B cell (primary cell): ENCODE data around the gene CHRNA5. TPM values are rescaled to one million over a fixed set of nuclear protein-coding genes. Genes with fewer than 3 reads are reported as not detected.

Experiments
- ATAC-seq: fragments of 200-7000 bp; cut with Tn5 transposase; one replicate; pipeline ENCODE4 v1.10.0; 2021; ENCODE audit warnings: low read depth, mild to moderate bottlenecking, moderate number of reproducible peaks, moderate library complexity
- CTCF ChIA-PET: fragments of 350-600 bp; sonication (Branson Sonifier 250); formaldehyde crosslinking; loops from one replicate; lab custom pipeline; 2021; ENCODE audit warnings: antibody characterized with exemption, inconsistent platforms; lab: Charles Lee
- POLR2A ChIA-PET: fragments of 350-600 bp; sonication (Branson Sonifier 250); formaldehyde crosslinking; loops from one replicate; lab custom pipeline; 2021; ENCODE audit warnings: antibody characterized with exemption; lab: Charles Lee
- DNase-seq: peaks from one replicate; pipeline ENCODE4 v3.0.0; 2013
- H2AFZ ChIP-seq: 2 replicates; pipeline ENCODE4 v1.6.1; 2012; ENCODE audit warnings: mild to moderate bottlenecking, low read depth, low read length; ENCODE audit not compliant: insufficient read depth, poor library complexity, severe bottlenecking
- H3K27ac ChIP-seq, 2 donors: 1 replicate in 1 of 2; 2 replicates in 1 of 2; pipeline ENCODE4 v1.5.1; 2012 to 2013; ENCODE audit warnings: low read length in 2 of 2, mild to moderate bottlenecking in 2 of 2, moderate library complexity in 1 of 2
- H3K27me3 ChIP-seq, 4 experiments: fragments of 200-600 bp in 1 of 4; sonication (generic) in 1 of 4; replicated peaks in 1 of 4; 1 replicate in 2 of 4; 2 replicates in 2 of 4; pipeline versions ENCODE4 v1.6.1 to v1.7.0; 2013 to 2016; ENCODE audit warnings: low read length in 3 of 4, mild to moderate bottlenecking in 2 of 4, mixed read lengths in 1 of 4, moderate library complexity in 1 of 4; ENCODE audit not compliant: insufficient read depth in 4 of 4, control insufficient read depth in 3 of 4; ENCODE audit errors: control extremely low read depth in 1 of 4
- H3K36me3 ChIP-seq, 2 experiments: replicated peaks in 1 of 2; 1 replicate in 1 of 2; 2 replicates in 1 of 2; pipeline versions ENCODE4 v1.6.1 to v1.7.1; 2013; ENCODE audit warnings: low read length in 1 of 2; ENCODE audit not compliant: insufficient read depth in 2 of 2, control insufficient read depth in 1 of 2; ENCODE audit errors: control extremely low read depth in 1 of 2, extremely low read depth in 1 of 2
- H3K4me1 ChIP-seq, 2 donors: fragments of 200-600 bp in 1 of 2; sonication (generic) in 1 of 2; 1 replicate in 1 of 2; 2 replicates in 1 of 2; pipeline versions ENCODE4 v1.5.1 to v1.6.1; 2013 to 2017; ENCODE audit warnings: low read length in 2 of 2; ENCODE audit not compliant: control insufficient read depth in 2 of 2, insufficient read depth in 2 of 2
- H3K4me2 ChIP-seq: replicated peaks from 2 replicates; pipeline ENCODE3; 2012; ENCODE audit warnings: mild to moderate bottlenecking, low read depth, low read length; ENCODE audit not compliant: poor library complexity, severe bottlenecking
- H3K4me3 ChIP-seq, 5 experiments: fragments of 200-600 bp in 1 of 5; sonication (generic) in 1 of 5; 1 replicate in 3 of 5; 2 replicates in 2 of 5; pipeline versions ENCODE4 v1.5.1 to v1.7.0; 2011 to 2016; ENCODE audit warnings: low read length in 4 of 5, mild to moderate bottlenecking in 4 of 5, low read depth in 2 of 5, control low read depth in 1 of 5, moderate library complexity in 1 of 5; ENCODE audit not compliant: insufficient read depth in 1 of 5; ENCODE audit errors: control extremely low read depth in 1 of 5, extremely low read depth in 1 of 5
- H3K79me2 ChIP-seq: fragments of 200-600 bp; sonication (generic); one replicate; pipeline ENCODE4 v1.6.0; 2016; ENCODE audit warnings: low read length; ENCODE audit not compliant: control insufficient read depth, insufficient read depth
- H3K9ac ChIP-seq: fragments of 200-600 bp; sonication (generic); 2 replicates; pipeline ENCODE4 v1.6.1; 2017; ENCODE audit warnings: mild to moderate bottlenecking, low read length, moderate library complexity
- H3K9me3 ChIP-seq, 3 donors: one replicate each; pipeline versions ENCODE4 v1.6.1 to v1.7.1; 2013; ENCODE audit warnings: low read length in 2 of 3; ENCODE audit not compliant: control insufficient read depth in 2 of 3, insufficient read depth in 1 of 3; ENCODE audit errors: control extremely low read depth in 1 of 3
- H4K20me1 ChIP-seq: 2 replicates; pipeline ENCODE4 v1.6.0; 2012; ENCODE audit warnings: mild to moderate bottlenecking, low read length; ENCODE audit not compliant: insufficient read depth, control insufficient read depth, poor library complexity, severe bottlenecking
- H3K27ac Mint-ChIP-seq: one replicate; pipeline ENCODE4 v1.8.0; 2021; ENCODE audit warnings: mixed read lengths
- H3K27me3 Mint-ChIP-seq: one replicate; pipeline ENCODE4 v1.8.0; 2021; ENCODE audit warnings: mixed read lengths
- H3K4me1 Mint-ChIP-seq: one replicate; pipeline ENCODE4 v1.8.0; 2021; ENCODE audit warnings: mixed read lengths
- H3K4me3 Mint-ChIP-seq: one replicate; pipeline ENCODE4 v1.8.0; 2021; ENCODE audit warnings: mixed read lengths
- H3K9me3 Mint-ChIP-seq: one replicate; pipeline ENCODE4 v1.8.0; 2022; ENCODE audit warnings: mixed read lengths; ENCODE audit not compliant: insufficient read depth
- CTCF ChIP-seq: fragments of 200-600 bp; IDR thresholded peaks from one replicate; pipeline ENCODE4 v1.8.0; 2022; ENCODE audit warnings: antibody characterized with exemption, mild to moderate bottlenecking
- EZH2 ChIP-seq: IDR thresholded peaks from 2 replicates; pipeline ENCODE4 v1.6.1; 2012; ENCODE audit warnings: borderline replicate concordance, low read depth, mild to moderate bottlenecking, moderate library complexity, low read length; ENCODE audit not compliant: insufficient read depth, poor library complexity, severe bottlenecking
- WGBS: methylation state at CpG from one replicate; pipeline ENCODE4 v1.1.5; 2013; ENCODE audit warnings: missing lambda C conversion rate; ENCODE audit not compliant: insufficient coverage; 5-methylcytosine and 5-hydroxymethylcytosine counted together
- intact Hi-C: fragments of 100-400 bp; cut with micrococcal nuclease; formaldehyde crosslinking; loops from one replicate; pipeline ENCODE4 v1.10.0; 2022
- polyA plus RNA-seq: library from polyadenylated mRNA; depleted of rRNA; stranded (reverse); fragments of >200 nt; gene quantifications from 2 replicates; pipeline ENCODE4 v1.2.3, GENCODE V29; 2012
- total RNA-seq, 2 donors: library from RNA; stranded (reverse); fragments of 120-200 nt in 1 of 2; gene quantifications; 1 replicate in 1 of 2; 2 replicates in 1 of 2; pipeline versions ENCODE4 v1.2.3 to v1.2.4, GENCODE V29; 2013 to 2022

CHRNA5 gene
- total and polyA plus RNA-seq, 2 donors (not counting 1 experiment from before 2014, with no cell fraction given) = 0.09 to 1.2 TPM

DNA sequence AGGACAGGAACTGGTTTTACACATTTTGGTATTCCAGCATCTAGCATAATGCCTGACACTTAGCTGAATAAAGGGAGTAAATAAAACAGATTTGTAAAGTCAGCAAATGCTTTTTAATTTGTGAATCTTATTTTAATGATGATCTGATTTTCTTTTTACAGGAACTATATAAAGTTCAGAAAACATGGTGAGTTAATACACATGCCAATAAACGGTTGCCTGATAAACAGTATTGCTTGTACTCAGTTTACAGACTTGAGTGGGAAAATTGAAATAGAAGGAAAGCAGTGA lies 23.6 kb upstream of the CHRNA5 start:
- H3K27ac ChIP-seq = peak overlapping the region; percentile 83 to 88
- H3K36me3 ChIP-seq = peaks cover 14 to 42% of the 10 kb centered on the region in 2 experiments
- H3K4me3 ChIP-seq = peak overlapping the region; percentile 89 to 99 (median 97)
- peak overlapping the region; percentile 94 for H3K4me2 ChIP-seq
- DNase-seq = no peak
- TF ChIP-seq CTCF = no peak
- no peak for TF ChIP-seq EZH2
- no peak for ATAC-seq
- ChIA-PET POLR2A (interaction anchor here (1.3 to 2.5 kb wide), 2 partner anchors 24 to 332 kb away, joined by 3 to 17 read pairs; partner anchors contain the start of gene CHRNA5), CTCF (interaction anchor here (1.0 kb wide), 1 partner anchor 24 kb away, joined by 4 read pairs; the partner anchor contains the start of gene CHRNA5)
- H3K27me3 ChIP-seq = no peaks in the 10 kb centered on the region
- H3K4me3 Mint-ChIP-seq = peak overlapping the region; percentile 98
- intact Hi-C loops = no loop called here
- H3K9ac ChIP-seq = peak overlapping the region; percentile 97
- H2AFZ ChIP-seq = peak overlapping the region; percentile 79
- no peaks in the 10 kb centered on the region for H3K27me3 Mint-ChIP-seq
- peaks cover 12 to 23% of the 10 kb centered on the region in 2 donors for H3K4me1 ChIP-seq
- H3K4me1 Mint-ChIP-seq = peaks cover 27% of the 10 kb centered on the region
- H3K9me3 ChIP-seq = no peaks in the 10 kb centered on the region
- H3K27ac Mint-ChIP-seq = peak overlapping the region; percentile 100
- no peaks in the 10 kb centered on the region for H3K9me3 Mint-ChIP-seq
- peaks cover 24% of the 10 kb centered on the region for H3K79me2 ChIP-seq
- no CpG with 5 or more reads among the region's 1 CpG for WGBS
- H4K20me1 ChIP-seq = peaks cover 5% of the 10 kb centered on the region

DNA sequence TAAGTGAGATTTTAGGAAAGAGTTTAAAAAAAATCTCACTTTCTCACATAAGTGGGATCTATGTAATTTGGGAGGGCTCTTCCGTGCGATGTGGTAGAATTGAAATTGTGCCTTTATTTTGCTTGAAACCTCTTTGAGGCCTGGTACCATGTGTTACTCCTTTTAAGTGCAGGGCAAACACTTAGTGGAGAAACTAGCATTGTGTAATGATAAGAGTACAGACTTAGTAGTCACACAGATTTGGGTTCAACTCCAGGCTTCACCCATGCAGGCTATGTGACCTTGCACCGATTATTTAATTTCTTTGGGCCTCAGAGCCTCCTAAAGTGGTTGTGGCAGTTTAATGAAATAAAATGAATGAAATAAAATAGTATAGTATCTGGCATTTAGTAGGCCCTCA lies 22.7 kb upstream of the CHRNA5 start:
- intact Hi-C loops = no loop called here

More for the DNA sequence above, 22.7 kb upstream of the CHRNA5 start:
- Histone ChIP-seq H3K4me1 (peaks cover 12 to 23% of the 10 kb centered on the region in 2 donors), H3K9me3 (no peaks in the 10 kb centered on the region), H3K36me3 (peaks cover 18 to 51% of the 10 kb centered on the region in 2 experiments), H3K27me3 (no peaks in the 10 kb centered on the region), H3K4me2 (no peak overlapping the region), H3K27ac (no peak overlapping the region), H2AFZ (no peak overlapping the region), H3K9ac (no peak overlapping the region), H4K20me1 (peaks cover 5% of the 10 kb centered on the region), H3K79me2 (peaks cover 24% of the 10 kb centered on the region), H3K4me3 (no peak overlapping the region)
- no peak for ATAC-seq
- Mint-ChIP-seq H3K9me3 (no peaks in the 10 kb centered on the region), H3K4me1 (peaks cover 27% of the 10 kb centered on the region), H3K27me3 (no peaks in the 10 kb centered on the region), H3K4me3 (peak overlapping the region; percentile 61), H3K27ac (peak overlapping the region; percentile 47)
- DNase-seq = no peak
- ChIA-PET POLR2A (no interaction called here), CTCF (no interaction called here)
- TF ChIP-seq CTCF = no peak
- no peak for TF ChIP-seq EZH2
- WGBS = 100% methylated on average over 1 of the region's 3 CpGs
